A673 (cell line): ENCODE results near the gene SLC66A2. TPM values are rescaled to one million over a fixed set of nuclear protein-coding genes. Genes with fewer than 3 reads are reported as not detected.

Source experiments
- BruUV-seq: library from RNA; stranded (reverse); fragments of 400-500 nt; replicated peaks from 2 replicates; lab custom pipeline; 2021; lab: Mats Ljungman, UMichigan
- CTCF ChIA-PET: fragments of 300-600 bp; sonication (Branson Sonifier 250); formaldehyde crosslinking; loops from one replicate; lab custom pipeline; 2022; ENCODE audit warnings: antibody characterized with exemption; lab: Charles Lee
- POLR2A ChIA-PET: fragments of 300-600 bp; sonication (Branson Sonifier 250); formaldehyde crosslinking; loops from one replicate; lab custom pipeline; 2022; ENCODE audit warnings: antibody characterized with exemption; ENCODE audit not compliant: low non-redundant PET; lab: Charles Lee
- DNase-seq: peaks from one replicate; pipeline ENCODE4 v3.0.0-alpha.2; 2015; ENCODE audit warnings: low spot score
- H3K27ac ChIP-seq: fragments of 200-600 bp; sonication (generic); 2 replicates; pipeline ENCODE4 v1.5.1; 2016; ENCODE audit warnings: mixed run types, low read depth, mild to moderate bottlenecking, mixed read lengths, antibody characterized with exemption, low read length; ENCODE audit not compliant: poor library complexity, severe bottlenecking
- H3K27me3 ChIP-seq: fragments of 200-600 bp; sonication (generic); replicated peaks from 2 replicates; pipeline ENCODE4 v1.6.1; 2017; ENCODE audit warnings: mixed run types, low read depth, mild to moderate bottlenecking, mixed read lengths, antibody characterized with exemption, low read length; ENCODE audit not compliant: insufficient read depth, poor library complexity
- H3K36me3 ChIP-seq: fragments of 200-600 bp; sonication (generic); 2 replicates; pipeline ENCODE4 v1.6.1; 2016; ENCODE audit warnings: mixed run types, mild to moderate bottlenecking, mixed read lengths, antibody characterized with exemption, low read length; ENCODE audit not compliant: insufficient read depth, poor library complexity, severe bottlenecking
- H3K4me1 ChIP-seq: fragments of 200-600 bp; sonication (generic); 2 replicates; pipeline ENCODE4 v1.6.1; 2017; ENCODE audit warnings: mixed run types, mild to moderate bottlenecking, mixed read lengths, antibody characterized with exemption, low read length; ENCODE audit not compliant: insufficient read depth, poor library complexity, severe bottlenecking
- H3K4me3 ChIP-seq: fragments of 200-600 bp; sonication (generic); 2 replicates; pipeline ENCODE4 v1.5.1; 2016; ENCODE audit warnings: low read depth, mixed run types, mild to moderate bottlenecking, mixed read lengths, low read length; ENCODE audit not compliant: poor library complexity, severe bottlenecking
- H3K9me3 ChIP-seq: fragments of 200-600 bp; sonication (generic); 2 replicates; pipeline ENCODE4 v1.6.1; 2016; ENCODE audit warnings: mixed run types, low read depth, mild to moderate bottlenecking, mixed read lengths, antibody characterized with exemption, low read length; ENCODE audit not compliant: poor library complexity, severe bottlenecking
- EZH2 ChIP-seq: fragments of 200-600 bp; sonication (generic); IDR thresholded peaks from 2 replicates; pipeline ENCODE4 v1.6.1; 2017; ENCODE audit warnings: borderline replicate concordance, low read depth, mild to moderate bottlenecking, mixed read lengths, antibody characterized with exemption, low read length; ENCODE audit not compliant: poor library complexity, severe bottlenecking
- intact Hi-C: fragments of 100-400 bp; cut with micrococcal nuclease; formaldehyde crosslinking; loops from one replicate; pipeline ENCODE4 v1.10.0; 2022; ENCODE audit not compliant: unreplicated experiment
- total RNA-seq: library from RNA; stranded (reverse); gene quantifications from 2 replicates; pipeline ENCODE4 v1.2.3, GENCODE V29; 2021
- TF ChIP-seq, protein P1 (sequence below): fragments of 300-800, 200-600 bp; sonication (generic); conservative IDR thresholded peaks from 2 replicates; pipeline ENCODE4 v1.5.1; 2017; ENCODE audit warnings: low read depth, mild to moderate bottlenecking, antibody characterized with exemption, low read length, moderate library complexity, mixed read lengths

SLC66A2 gene
- total RNA-seq, 1 experiment from 2014 or later = 28.0 TPM

DNA sequence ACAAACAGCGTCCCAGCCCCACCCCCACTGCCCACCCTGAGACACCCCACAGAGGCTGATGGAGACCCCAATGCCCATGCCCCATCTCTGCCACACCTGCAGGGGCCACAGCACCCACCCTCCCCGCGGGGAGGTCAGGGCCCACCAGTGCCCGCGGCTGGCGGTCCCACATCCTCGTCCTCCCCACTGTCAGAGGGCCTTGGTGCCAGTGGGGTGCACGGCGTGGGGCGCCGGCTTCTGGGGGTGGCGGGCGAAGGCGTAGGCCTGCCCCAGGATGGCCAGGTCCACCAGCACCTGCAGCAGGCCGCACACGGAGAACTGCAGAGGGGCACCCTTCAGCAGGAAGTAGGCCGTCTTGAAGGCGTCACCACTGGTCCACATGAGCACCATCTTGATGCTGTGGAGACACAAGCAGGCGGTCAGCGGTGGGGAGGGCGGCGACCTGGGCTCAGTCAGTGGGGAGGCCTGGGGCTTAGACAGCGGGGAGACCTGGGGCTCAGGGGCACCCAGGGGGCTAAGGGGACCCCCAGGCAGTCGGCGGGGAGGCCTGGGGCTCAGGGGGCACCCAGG lies 47.6 kb downstream of the SLC66A2 start:
- no peak for DNase-seq
- H3K9me3 ChIP-seq = peaks cover 21% of the 10 kb centered on the region
- no TSS peak for BruUV-seq
- H3K27ac ChIP-seq = no peak overlapping the region
- H3K4me3 ChIP-seq = no peak overlapping the region
- TF ChIP-seq, protein P1, sequence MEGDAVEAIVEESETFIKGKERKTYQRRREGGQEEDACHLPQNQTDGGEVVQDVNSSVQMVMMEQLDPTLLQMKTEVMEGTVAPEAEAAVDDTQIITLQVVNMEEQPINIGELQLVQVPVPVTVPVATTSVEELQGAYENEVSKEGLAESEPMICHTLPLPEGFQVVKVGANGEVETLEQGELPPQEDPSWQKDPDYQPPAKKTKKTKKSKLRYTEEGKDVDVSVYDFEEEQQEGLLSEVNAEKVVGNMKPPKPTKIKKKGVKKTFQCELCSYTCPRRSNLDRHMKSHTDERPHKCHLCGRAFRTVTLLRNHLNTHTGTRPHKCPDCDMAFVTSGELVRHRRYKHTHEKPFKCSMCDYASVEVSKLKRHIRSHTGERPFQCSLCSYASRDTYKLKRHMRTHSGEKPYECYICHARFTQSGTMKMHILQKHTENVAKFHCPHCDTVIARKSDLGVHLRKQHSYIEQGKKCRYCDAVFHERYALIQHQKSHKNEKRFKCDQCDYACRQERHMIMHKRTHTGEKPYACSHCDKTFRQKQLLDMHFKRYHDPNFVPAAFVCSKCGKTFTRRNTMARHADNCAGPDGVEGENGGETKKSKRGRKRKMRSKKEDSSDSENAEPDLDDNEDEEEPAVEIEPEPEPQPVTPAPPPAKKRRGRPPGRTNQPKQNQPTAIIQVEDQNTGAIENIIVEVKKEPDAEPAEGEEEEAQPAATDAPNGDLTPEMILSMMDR = no peak
- no peak for TF ChIP-seq EZH2
- intact Hi-C loops = no loop called here
- no peaks in the 10 kb centered on the region for H3K4me1 ChIP-seq
- H3K36me3 ChIP-seq = peaks cover 8% of the 10 kb centered on the region
- CTCF ChIA-PET = no interaction called here
- POLR2A ChIA-PET = no interaction called here
- no peaks in the 10 kb centered on the region for H3K27me3 ChIP-seq

GRCh38 chr18:79903071-79903635 lies 48.3 kb downstream of the SLC66A2 start:
- ChIA-PET CTCF (no interaction called here), POLR2A (no interaction called here)
- intact Hi-C loops = no loop called here
- Histone ChIP-seq H3K4me1 (no peaks in the 10 kb centered on the region), H3K27me3 (no peaks in the 10 kb centered on the region), H3K27ac (no peak overlapping the region), H3K9me3 (peaks cover 29% of the 10 kb centered on the region), H3K4me3 (no peak overlapping the region), H3K36me3 (peaks cover 8% of the 10 kb centered on the region)
- BruUV-seq = no TSS peak
- no peak for DNase-seq
- no peak for TF ChIP-seq EZH2

DNA sequence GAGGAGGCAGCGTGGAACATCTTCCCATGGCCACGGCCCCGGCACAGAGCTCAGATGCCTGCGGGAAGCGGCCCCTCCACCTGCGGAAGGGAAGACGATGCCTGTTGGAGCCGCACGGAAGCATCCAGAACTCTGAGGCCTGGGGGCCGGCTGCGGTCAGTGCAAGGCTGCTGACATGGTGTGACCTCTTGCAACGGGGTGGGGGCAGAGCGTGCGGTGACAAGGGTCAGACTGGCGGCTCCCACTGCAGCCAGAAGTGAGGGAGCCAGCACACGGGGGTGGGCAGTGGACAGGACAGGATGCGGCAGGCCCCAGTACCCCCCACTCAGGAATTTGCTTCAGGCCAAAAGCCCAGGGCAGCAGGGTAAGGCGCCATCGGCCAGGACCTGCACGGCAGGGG lies 48.8 kb downstream of the SLC66A2 start:
- peaks cover 8% of the 10 kb centered on the region for H3K36me3 ChIP-seq
- DNase-seq = no peak
- H3K4me1 ChIP-seq = no peaks in the 10 kb centered on the region
- BruUV-seq = no TSS peak
- peaks cover 34% of the 10 kb centered on the region for H3K9me3 ChIP-seq
- ChIA-PET POLR2A (no interaction called here), CTCF (no interaction called here)
- H3K27me3 ChIP-seq = no peaks in the 10 kb centered on the region
- intact Hi-C loops = no loop called here
- H3K27ac ChIP-seq = no peak overlapping the region
- H3K4me3 ChIP-seq = no peak overlapping the region
- TF ChIP-seq EZH2 = no peak
- TF ChIP-seq, protein P1 = no peak

- Histone ChIP-seq H3K4me3 (no peak overlapping the region), H3K36me3 (peaks cover 8% of the 10 kb centered on the region), H3K27me3 (no peaks in the 10 kb centered on the region), H3K9me3 (peaks cover 39% of the 10 kb centered on the region), H3K4me1 (no peaks in the 10 kb centered on the region), H3K27ac (no peak overlapping the region)
- ChIA-PET POLR2A (no interaction called here), CTCF (no interaction called here)
- no peak for DNase-seq
- BruUV-seq = no TSS peak
- intact Hi-C loops = no loop called here
- TF ChIP-seq, protein P1 = no peak
- TF ChIP-seq EZH2 = no peak
Observed at GRCh38 chr18:79902075-79902474, 49.4 kb downstream of the SLC66A2 start.
